ENCODE data around the gene PARD3B. TPM values are rescaled to one million over a fixed set of nuclear protein-coding genes. Genes with fewer than 3 reads are reported as not detected.

The PARD3B gene
- total RNA-seq, 1 donor from 2014 or later, result not detected

GRCh38 chr2:205030695-205031094 lies 485.4 kb downstream of the PARD3B start:
- TF ChIP-seq CTCF (IDR thresholded peaks at IDR 0.05), result no peak
- no peak for DNase-seq
- no peaks in the 10 kb centered on the region for H3K4me1 Mint-ChIP-seq
- no peaks in the 10 kb centered on the region for H3K27me3 Mint-ChIP-seq
- no peak overlapping the region for H3K4me3 Mint-ChIP-seq
- no peak for ATAC-seq (ENCODE audit: low read depth)
- intact Hi-C loops (cut with micrococcal nuclease), result no loop called here
- POLR2A ChIA-PET, result no interaction called here
- CTCF ChIA-PET, result no interaction called here
- H3K9me3 Mint-ChIP-seq, result no peaks in the 10 kb centered on the region
- H3K36me3 Mint-ChIP-seq (ENCODE audit: low read depth), result no peaks in the 10 kb centered on the region
- H3K27ac Mint-ChIP-seq, result no peak overlapping the region

GRCh38 chr2:205032093-205032551 lies 486.8 kb downstream of the PARD3B start:
- ATAC-seq (ENCODE audit: low read depth) (no peak), DNase-seq (no peak)
- Mint-ChIP-seq H3K4me1 (no peaks in the 10 kb centered on the region), H3K36me3 (ENCODE audit: low read depth) (no peaks in the 10 kb centered on the region), H3K27ac (no peak overlapping the region), H3K4me3 (no peak overlapping the region), H3K9me3 (no peaks in the 10 kb centered on the region), H3K27me3 (no peaks in the 10 kb centered on the region)
- POLR2A ChIA-PET, result no interaction called here
- CTCF ChIA-PET, result no interaction called here
- intact Hi-C loops (cut with micrococcal nuclease), result no loop called here
- TF ChIP-seq CTCF (IDR thresholded peaks at IDR 0.05), result no peak

GRCh38 chr2:205033431-205033830 lies 488.2 kb downstream of the PARD3B start:
- Mint-ChIP-seq H3K4me1 (no peaks in the 10 kb centered on the region), H3K27me3 (no peaks in the 10 kb centered on the region), H3K9me3 (no peaks in the 10 kb centered on the region), H3K27ac (no peak overlapping the region), H3K36me3 (ENCODE audit: low read depth) (no peaks in the 10 kb centered on the region), H3K4me3 (no peak overlapping the region)
- DNase-seq (no peak), ATAC-seq (ENCODE audit: low read depth) (no peak)
- ChIA-PET CTCF (no interaction called here), POLR2A (no interaction called here)
- no peak for TF ChIP-seq CTCF (IDR thresholded peaks at IDR 0.05)
- intact Hi-C loops (cut with micrococcal nuclease), result no loop called here

- no peak overlapping the region for H3K27ac Mint-ChIP-seq
- CTCF ChIA-PET, result no interaction called here
- H3K27me3 Mint-ChIP-seq, result no peaks in the 10 kb centered on the region
- DNase-seq (no peak), ATAC-seq (ENCODE audit: low read depth) (no peak)
- TF ChIP-seq CTCF (IDR thresholded peaks at IDR 0.05), result no peak
- POLR2A ChIA-PET, result no interaction called here
- no peaks in the 10 kb centered on the region for H3K36me3 Mint-ChIP-seq (ENCODE audit: low read depth)
- no peaks in the 10 kb centered on the region for H3K9me3 Mint-ChIP-seq
- intact Hi-C loops (cut with micrococcal nuclease), result no loop called here
- H3K4me3 Mint-ChIP-seq, result no peak overlapping the region
- H3K4me1 Mint-ChIP-seq, result no peaks in the 10 kb centered on the region
Measured at GRCh38 chr2:205034034-205034433, 488.8 kb downstream of the PARD3B start.

GRCh38 chr2:205040323-205040722 lies 495.0 kb downstream of the PARD3B start:
- no peaks in the 10 kb centered on the region for H3K36me3 Mint-ChIP-seq (ENCODE audit: low read depth)
- ChIA-PET POLR2A (no interaction called here), CTCF (no interaction called here)
- TF ChIP-seq CTCF (IDR thresholded peaks at IDR 0.05), result no peak
- no peaks in the 10 kb centered on the region for H3K4me1 Mint-ChIP-seq
- intact Hi-C loops (cut with micrococcal nuclease), result no loop called here
- no peak overlapping the region for H3K4me3 Mint-ChIP-seq
- no peaks in the 10 kb centered on the region for H3K9me3 Mint-ChIP-seq
- ATAC-seq (ENCODE audit: low read depth) (no peak), DNase-seq (no peak)
- no peak overlapping the region for H3K27ac Mint-ChIP-seq
- H3K27me3 Mint-ChIP-seq, result no peaks in the 10 kb centered on the region

Measured in activated B cell treated with CpG ODN at 0.5 μM for 24 hours (primary cell).